ENCODE results near the gene MRNIP. TPM values are rescaled to one million over a fixed set of nuclear protein-coding genes. Genes with fewer than 3 reads are reported as not detected.

The MRNIP gene
- total and polyA plus RNA-seq, 12 donors: 6.6 to 45.1 (median 12.7) TPM

- Histone ChIP-seq H3K36me3 (peaks cover 12 to 97% (median 82%) of the 10 kb centered on the region in 9 donors), H3K27me3 (no peaks in the 10 kb centered on the region), H3K9me3 (no peaks in the 10 kb centered on the region), H3K27ac (no peak overlapping the region), H3K4me1 (peaks cover 0 to 40% (median 15%) of the 10 kb centered on the region in 9 donors), H3K4me3 (no peak overlapping the region)
- 98% methylated on average over 3 of the region's 3 CpGs for WGBS, 2 donors
- intact Hi-C loops (cut with DNase I): no loop called here
- DNase-seq (no peak), ATAC-seq (no peak)
- TF ChIP-seq, protein P1, sequence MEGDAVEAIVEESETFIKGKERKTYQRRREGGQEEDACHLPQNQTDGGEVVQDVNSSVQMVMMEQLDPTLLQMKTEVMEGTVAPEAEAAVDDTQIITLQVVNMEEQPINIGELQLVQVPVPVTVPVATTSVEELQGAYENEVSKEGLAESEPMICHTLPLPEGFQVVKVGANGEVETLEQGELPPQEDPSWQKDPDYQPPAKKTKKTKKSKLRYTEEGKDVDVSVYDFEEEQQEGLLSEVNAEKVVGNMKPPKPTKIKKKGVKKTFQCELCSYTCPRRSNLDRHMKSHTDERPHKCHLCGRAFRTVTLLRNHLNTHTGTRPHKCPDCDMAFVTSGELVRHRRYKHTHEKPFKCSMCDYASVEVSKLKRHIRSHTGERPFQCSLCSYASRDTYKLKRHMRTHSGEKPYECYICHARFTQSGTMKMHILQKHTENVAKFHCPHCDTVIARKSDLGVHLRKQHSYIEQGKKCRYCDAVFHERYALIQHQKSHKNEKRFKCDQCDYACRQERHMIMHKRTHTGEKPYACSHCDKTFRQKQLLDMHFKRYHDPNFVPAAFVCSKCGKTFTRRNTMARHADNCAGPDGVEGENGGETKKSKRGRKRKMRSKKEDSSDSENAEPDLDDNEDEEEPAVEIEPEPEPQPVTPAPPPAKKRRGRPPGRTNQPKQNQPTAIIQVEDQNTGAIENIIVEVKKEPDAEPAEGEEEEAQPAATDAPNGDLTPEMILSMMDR (IDR thresholded peaks at IDR 0.05): no peak
Measured at GRCh38 chr5:179833709-179834070, 24.9 kb downstream of the MRNIP start.

DNA sequence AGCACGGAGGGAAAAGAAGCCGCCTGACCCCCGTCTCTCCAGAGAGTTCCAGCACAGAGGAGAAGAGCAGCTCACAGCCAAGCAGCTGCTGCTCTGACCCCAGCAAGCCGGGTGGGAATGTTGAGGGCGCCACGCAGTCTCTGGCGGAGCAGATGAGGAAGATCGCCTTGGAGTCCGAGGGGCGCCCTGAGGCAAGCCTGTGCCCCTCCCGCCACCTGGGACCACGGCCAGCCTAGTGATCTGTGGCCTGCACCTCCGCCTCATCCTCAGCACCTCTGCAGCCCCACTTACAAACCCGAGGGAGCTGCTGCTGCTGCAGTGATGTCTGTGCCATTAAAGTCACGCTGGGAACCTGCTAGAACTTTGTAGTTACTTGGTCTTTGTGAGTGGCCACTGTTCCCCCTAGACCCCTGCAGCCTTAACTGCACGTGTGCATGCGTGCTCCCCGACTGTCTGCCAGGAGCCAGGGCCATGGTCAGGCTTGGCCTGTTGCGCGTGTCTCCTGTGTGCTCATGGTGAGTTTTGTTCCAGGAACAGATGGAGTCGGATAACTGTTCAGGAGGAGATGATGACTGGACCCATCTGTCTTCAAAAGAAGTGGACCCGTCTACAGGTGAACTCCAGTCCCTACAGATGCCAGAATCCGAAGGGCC lies 25.4 kb downstream of the MRNIP start:
- intact Hi-C loops (cut with DNase I): no loop called here
- Histone ChIP-seq H3K9me3 (no peaks in the 10 kb centered on the region), H3K4me1 (peaks cover 0 to 44% (median 16%) of the 10 kb centered on the region in 9 donors), H3K27ac (no peak overlapping the region), H3K4me3 (no peak overlapping the region), H3K27me3 (no peaks in the 10 kb centered on the region), H3K36me3 (peaks cover 12 to 97% (median 82%) of the 10 kb centered on the region in 9 donors)
- DNase-seq (no peak), ATAC-seq (peak in 1 of 8 donors; percentile 3)
- WGBS, 2 donors: 88% methylated on average over 23 of the region's 23 CpGs
- TF ChIP-seq, protein P1 (IDR thresholded peaks at IDR 0.05): no peak

DNA sequence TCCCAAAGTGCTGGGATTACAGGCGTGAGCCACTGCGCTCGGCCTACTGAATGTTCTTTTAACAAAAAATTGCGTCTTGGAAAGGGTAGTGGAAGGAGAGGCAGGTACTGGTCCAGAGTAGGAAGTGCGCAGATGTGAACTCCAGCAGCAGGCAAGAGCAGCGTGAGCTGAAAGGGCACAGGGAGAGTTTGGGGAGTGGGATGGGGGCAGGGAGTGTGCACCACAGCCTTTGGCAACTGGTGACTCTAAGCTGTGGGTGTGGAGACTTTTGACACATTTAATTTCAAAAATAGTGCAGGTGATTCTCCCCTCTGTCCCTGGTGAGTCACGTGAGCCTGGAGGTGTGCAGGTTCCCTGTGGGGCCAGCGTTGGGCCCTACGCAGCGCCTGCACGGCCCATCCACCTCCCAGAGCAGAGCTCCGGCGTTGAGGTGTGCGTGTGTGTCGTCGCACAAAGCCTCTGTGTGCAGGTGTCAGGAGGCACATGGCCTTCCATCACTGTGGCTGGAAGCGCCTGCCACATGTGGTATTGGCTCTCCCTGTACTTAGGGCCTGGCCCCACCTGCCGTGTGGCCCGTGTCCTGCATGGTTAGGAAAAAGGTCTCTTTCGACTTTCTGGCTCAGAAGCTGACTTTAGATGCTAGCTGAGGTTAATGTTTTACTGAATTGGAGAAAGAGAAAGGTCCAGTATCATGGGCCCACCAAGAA lies 26.4 kb downstream of the MRNIP start:
- peaks cover 12 to 97% (median 79%) of the 10 kb centered on the region in 9 donors for H3K36me3 ChIP-seq
- ATAC-seq (peak in 2 of 8 donors; percentile 7 to 10), DNase-seq (no peak)
- WGBS, 2 donors: 90 to 94% methylated on average over 20 of the region's 20 CpGs
- intact Hi-C loops (cut with DNase I): no loop called here
- TF ChIP-seq, protein P1 (IDR thresholded peaks at IDR 0.05): no peak
- no peaks in the 10 kb centered on the region for H3K27me3 ChIP-seq
- peaks cover 0 to 53% (median 16%) of the 10 kb centered on the region in 9 donors for H3K4me1 ChIP-seq
- H3K4me3 ChIP-seq: no peak overlapping the region
- no peak overlapping the region for H3K27ac ChIP-seq
- no peaks in the 10 kb centered on the region for H3K9me3 ChIP-seq

- no peak overlapping the region for H3K27ac ChIP-seq
- WGBS, 2 donors: 95 to 97% methylated on average over 7 of the region's 7 CpGs
- ATAC-seq (no peak), DNase-seq (no peak)
- TF ChIP-seq, protein P1 (IDR thresholded peaks at IDR 0.05): no peak
- H3K4me3 ChIP-seq: no peak overlapping the region
- no peaks in the 10 kb centered on the region for H3K9me3 ChIP-seq
- no peaks in the 10 kb centered on the region for H3K27me3 ChIP-seq
- H3K36me3 ChIP-seq: peaks cover 12 to 97% (median 76%) of the 10 kb centered on the region in 9 donors
- intact Hi-C loops (cut with DNase I): no loop called here
- H3K4me1 ChIP-seq: peaks cover 0 to 55% (median 16%) of the 10 kb centered on the region in 9 donors
Measured at GRCh38 chr5:179830818-179831468, 27.7 kb downstream of the MRNIP start.
